ENCODE data around the gene ANKRD55. TPM values are rescaled to one million over a fixed set of nuclear protein-coding genes. Genes with fewer than 3 reads are reported as not detected.

The ANKRD55 gene
- total RNA-seq, 1 donor from 2014 or later = 0.18 TPM

GRCh38 chr5:56176155-56176798 is 56.9 kb downstream of the ANKRD55 start:
- Mint-ChIP-seq H3K9me3 (no peaks in the 10 kb centered on the region), H3K4me1 (peaks cover 10% of the 10 kb centered on the region), H3K27me3 (ENCODE audit: low read depth) (no peaks in the 10 kb centered on the region), H3K27ac (no peak overlapping the region), H3K4me3 (no peak overlapping the region), H3K36me3 (no peaks in the 10 kb centered on the region)
- no peak for DNase-seq (ENCODE audit: low spot score in 2 of 2, unreplicated experiment in 2 of 2)
- no peak for TF ChIP-seq CTCF (IDR thresholded peaks at IDR 0.05; ENCODE audit: unreplicated experiment)

- no peaks in the 10 kb centered on the region for H3K9me3 Mint-ChIP-seq
- no peak overlapping the region for H3K4me3 Mint-ChIP-seq
- H3K4me1 Mint-ChIP-seq = peaks cover 10% of the 10 kb centered on the region
- peak overlapping the region; percentile 7 for H3K27ac Mint-ChIP-seq
- no peaks in the 10 kb centered on the region for H3K27me3 Mint-ChIP-seq (ENCODE audit: low read depth)
- no peak for TF ChIP-seq CTCF (IDR thresholded peaks at IDR 0.05; ENCODE audit: unreplicated experiment)
- H3K36me3 Mint-ChIP-seq = no peaks in the 10 kb centered on the region
- no peak for DNase-seq (ENCODE audit: low spot score in 2 of 2, unreplicated experiment in 2 of 2)
These were observed 57.6 kb downstream of the ANKRD55 start for GRCh38 chr5:56175488-56175887.

GRCh38 chr5:56175021-56175420 is 58.1 kb downstream of the ANKRD55 start:
- H3K27ac Mint-ChIP-seq = no peak overlapping the region
- TF ChIP-seq CTCF (IDR thresholded peaks at IDR 0.05; ENCODE audit: unreplicated experiment) = no peak
- no peaks in the 10 kb centered on the region for H3K9me3 Mint-ChIP-seq
- DNase-seq (ENCODE audit: low spot score in 2 of 2, unreplicated experiment in 2 of 2) = no peak
- no peaks in the 10 kb centered on the region for H3K36me3 Mint-ChIP-seq
- H3K4me1 Mint-ChIP-seq = peaks cover 10% of the 10 kb centered on the region
- no peaks in the 10 kb centered on the region for H3K27me3 Mint-ChIP-seq (ENCODE audit: low read depth)
- no peak overlapping the region for H3K4me3 Mint-ChIP-seq

GRCh38 chr5:56172241-56172640 is 60.9 kb downstream of the ANKRD55 start:
- DNase-seq (ENCODE audit: low spot score in 2 of 2, unreplicated experiment in 2 of 2) = no peak

GRCh38 chr5:56170557-56170956 is 62.6 kb downstream of the ANKRD55 start:
- Mint-ChIP-seq H3K9me3 (no peaks in the 10 kb centered on the region), H3K4me1 (peaks cover 15% of the 10 kb centered on the region), H3K36me3 (no peaks in the 10 kb centered on the region), H3K27ac (peak overlapping the region; percentile 30), H3K4me3 (no peak overlapping the region), H3K27me3 (ENCODE audit: low read depth) (no peaks in the 10 kb centered on the region)
- no peak for DNase-seq (ENCODE audit: low spot score in 2 of 2, unreplicated experiment in 2 of 2)
- no peak for TF ChIP-seq CTCF (IDR thresholded peaks at IDR 0.05; ENCODE audit: unreplicated experiment)

More at GRCh38 chr5:56172241-56172640, 60.9 kb downstream of the ANKRD55 start:
- no peak overlapping the region for H3K4me3 Mint-ChIP-seq
- peak overlapping the region; percentile 61 for H3K27ac Mint-ChIP-seq
- no peaks in the 10 kb centered on the region for H3K9me3 Mint-ChIP-seq
- H3K4me1 Mint-ChIP-seq = peaks cover 17% of the 10 kb centered on the region
- no peak for TF ChIP-seq CTCF (IDR thresholded peaks at IDR 0.05; ENCODE audit: unreplicated experiment)
- no peaks in the 10 kb centered on the region for H3K27me3 Mint-ChIP-seq (ENCODE audit: low read depth)
- no peaks in the 10 kb centered on the region for H3K36me3 Mint-ChIP-seq

All from mesothelial cell of epicardium (in vitro differentiated cells).